GM19193 (cell line): ENCODE data around the gene GOLGA6L7.

Experiments used
- POLR2A ChIP-seq: IDR thresholded peaks from 4 replicates; pipeline ENCODE4 v1.6.1; 2011; ENCODE audit not compliant: insufficient read depth, insufficient read length; ENCODE audit errors: extremely low read depth

GOLGA6L7 gene

DNA sequence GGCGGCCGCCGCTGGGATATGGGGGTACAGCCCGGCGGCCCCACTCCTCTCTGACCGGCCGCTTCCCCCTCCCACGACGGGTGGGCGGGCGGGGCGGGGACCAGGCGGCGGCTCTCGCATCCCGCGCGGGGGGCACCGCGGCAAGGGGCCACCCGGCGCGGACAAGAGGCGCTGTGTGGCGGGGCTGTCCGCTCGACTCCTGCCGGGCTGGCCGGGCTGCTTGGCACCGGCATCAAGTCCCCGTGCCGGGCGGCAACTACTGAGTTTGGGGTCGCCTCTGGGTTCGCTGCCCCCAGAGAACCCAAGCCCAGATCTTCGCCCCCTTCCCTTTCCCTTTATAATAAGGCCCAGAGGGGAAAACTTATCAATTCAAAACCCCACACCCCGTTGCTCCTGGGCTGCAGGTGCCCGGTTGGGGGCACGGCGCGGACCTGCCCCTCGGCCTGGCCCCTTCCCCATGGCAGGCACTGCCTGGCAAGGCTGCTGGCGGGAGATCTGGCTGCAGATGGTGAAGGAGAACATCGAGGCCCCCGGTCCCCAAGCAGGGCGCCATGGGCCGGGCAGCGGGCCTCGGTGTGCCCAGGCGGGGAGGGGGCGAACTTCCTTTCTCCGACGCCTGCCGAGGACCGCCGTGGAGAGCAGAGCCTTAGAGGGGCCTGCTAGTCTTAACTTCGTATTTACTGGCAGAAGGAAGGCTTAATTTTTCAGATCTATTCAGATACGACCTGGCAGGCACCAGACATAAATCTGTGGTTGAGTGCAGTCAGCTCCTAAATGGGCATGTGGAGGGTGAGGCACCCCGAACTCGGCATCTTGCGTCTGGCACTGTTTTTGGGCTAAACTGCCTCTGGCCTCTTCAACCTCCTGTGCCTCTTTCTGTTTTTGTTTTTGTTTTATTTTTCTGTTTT lies 38.2 kb upstream of the GOLGA6L7 start:
- no peak for TF ChIP-seq POLR2A

DNA sequence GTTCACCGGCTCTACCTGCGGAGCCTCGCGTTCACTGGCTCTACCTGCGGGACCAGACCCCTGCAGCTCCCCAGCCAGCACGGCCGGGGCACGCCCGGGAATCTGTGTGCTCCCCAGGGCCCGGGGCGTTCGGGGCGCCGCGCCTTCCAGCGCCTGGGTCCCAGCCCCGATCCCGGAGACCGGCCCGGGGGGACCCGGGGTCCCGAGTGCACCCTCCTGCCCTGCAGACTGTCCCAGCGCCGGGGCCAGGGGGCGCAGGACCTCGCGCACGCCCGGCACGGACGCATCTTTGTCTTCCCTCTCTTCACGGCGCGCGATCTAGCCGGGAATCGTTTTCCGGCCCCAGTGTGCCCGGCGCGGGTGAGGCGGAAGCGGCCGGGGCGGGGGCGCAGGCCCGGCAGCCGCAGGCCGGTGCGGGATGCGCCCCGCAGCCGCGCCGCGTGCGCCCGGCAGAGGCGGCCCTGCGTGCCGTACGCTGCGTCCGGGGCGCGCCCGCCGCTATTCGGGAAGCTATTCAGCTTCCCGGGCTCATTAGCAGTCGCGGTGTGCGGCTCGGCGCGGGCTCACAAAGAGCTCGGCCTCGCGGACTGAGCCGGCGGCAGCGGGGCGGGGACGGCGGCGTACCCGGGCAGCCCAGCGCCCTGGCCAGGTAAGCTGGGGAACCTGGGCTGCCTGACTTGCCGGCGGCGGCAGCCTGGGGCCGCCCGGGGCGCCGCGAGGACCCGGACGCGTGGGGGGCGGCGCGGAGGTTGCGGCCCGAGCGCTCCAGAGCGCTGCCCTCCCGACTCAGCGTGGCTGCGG lies 37.4 kb upstream of the GOLGA6L7 start, which contains the start of gene APBA2:
APBA2 (plus strand) TSS at position 345 of the 801 bp plus-strand sequence. CDS start 167,911 bp downstream, outside the sequence.
- no peak for TF ChIP-seq POLR2A

DNA sequence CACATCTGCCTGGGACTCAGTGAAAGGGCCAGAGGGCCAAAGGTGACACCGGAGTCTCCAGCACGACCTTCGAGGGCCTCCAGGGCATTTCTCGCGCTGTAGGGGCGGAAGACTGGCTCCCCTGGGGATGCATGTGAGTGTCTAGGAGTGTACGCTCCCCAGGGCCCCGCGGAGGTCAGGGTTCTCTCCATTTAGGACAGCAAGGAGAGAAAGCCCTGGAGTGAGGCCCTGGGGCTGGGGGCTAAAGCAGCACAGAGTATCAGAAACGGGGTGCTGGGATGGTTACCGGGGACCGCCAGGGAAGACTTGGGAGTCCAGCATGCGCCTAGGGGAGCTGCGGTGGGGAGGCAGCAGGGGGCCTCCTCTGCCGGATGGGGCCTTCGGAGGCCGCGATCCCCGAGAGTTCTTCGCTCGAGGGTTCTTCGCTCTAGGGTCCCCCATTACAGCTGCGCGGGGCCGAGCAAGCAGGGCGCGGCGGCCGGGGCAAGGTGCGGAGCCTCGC lies 36.7 kb upstream of the GOLGA6L7 start:
- no peak for TF ChIP-seq POLR2A

DNA sequence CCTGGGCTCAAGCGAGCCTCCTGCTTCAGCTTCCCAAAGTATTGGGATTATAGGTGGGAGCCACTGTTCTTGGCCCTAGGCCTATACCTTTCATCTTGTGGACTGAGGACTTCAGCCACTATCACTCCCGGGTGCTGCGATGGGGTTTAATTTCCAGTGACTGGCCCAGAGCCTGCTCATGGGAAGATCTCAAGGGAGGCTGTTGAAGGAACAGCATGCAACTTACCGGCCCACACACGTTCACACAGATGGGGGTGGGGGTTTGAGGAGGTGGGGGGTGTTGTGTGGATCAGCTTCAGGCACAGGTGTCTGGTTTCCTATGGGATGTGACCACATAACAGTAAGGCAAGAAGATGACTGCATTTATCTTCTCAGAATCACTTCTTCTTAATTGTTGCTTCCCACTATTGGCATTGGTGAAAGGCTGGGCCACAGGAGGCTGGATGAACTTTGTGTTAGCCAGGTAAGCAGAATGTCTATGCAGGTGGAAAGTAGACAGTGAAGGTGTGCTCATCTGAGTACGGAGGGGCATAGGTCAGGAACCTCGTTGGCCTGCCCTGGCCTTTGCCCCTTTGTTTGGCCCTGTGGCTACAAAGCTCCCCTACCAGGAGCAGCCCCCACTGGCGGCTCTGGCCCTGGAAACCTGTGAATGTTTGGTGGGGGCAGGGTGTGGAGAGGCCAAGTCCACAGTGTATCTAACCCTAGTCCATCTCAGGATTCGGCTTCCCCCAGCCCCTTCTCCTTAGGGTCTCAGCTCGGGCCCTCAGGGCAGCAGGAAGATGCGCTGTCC lies 35.9 kb upstream of the GOLGA6L7 start:
- TF ChIP-seq POLR2A, result no peak

DNA sequence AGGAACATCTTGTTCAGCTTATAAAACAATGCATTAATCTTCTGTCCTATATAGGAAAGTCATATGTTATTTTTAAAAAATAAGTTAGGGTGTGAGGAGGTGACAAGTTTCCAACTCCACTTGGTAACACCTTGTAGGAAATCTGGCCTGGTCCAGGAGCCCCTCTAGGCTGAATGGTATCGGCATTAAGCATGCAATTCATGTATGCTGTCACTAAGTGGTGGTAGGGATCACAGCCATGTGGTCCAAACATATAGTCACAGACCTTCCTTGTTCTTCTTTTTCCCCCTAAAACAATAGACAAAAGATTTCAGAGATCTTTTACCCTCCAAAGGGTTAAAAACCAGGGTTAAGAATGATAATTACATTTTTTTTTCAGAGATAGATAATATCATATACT lies 33.2 kb upstream of the GOLGA6L7 start:
- TF ChIP-seq POLR2A, result no peak

DNA sequence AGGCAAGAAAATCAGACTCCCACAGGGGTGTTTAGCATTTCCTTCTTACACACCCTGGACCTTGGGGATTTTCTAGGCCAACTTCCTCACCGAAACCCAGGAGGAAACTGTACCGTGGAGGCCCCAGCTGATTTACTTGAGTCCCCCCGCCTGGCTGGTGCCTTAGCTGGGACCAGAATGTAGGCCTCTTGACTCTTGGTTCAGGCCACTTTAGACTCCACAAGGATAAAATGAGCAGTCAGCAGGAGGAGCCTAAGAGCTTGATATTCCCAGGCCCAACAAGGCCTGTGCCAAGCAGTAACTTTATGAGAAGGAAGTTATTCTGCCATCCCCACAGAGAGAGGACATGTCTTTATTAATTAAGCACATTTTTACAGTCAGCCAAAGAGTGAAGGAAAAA lies 32.7 kb upstream of the GOLGA6L7 start:
- no peak for TF ChIP-seq POLR2A

DNA sequence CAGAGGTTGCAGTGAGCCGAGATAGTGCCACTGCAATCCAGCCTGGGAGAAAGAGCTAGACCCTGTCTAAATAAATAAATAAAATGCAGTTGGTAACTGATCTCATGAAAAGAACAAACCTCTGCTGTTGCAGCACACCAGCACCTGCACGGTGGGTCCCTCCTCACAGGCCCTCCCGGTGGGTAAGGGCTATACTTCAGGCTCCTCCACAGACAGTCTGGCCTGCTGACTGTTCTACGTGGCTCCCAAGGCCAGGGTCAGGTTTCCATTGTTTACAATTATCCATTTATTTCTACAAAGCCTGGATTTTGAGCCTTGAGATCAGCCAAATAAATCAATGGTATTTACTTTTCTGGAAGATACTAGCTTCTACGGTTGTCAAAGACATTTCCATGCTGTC lies 32.2 kb upstream of the GOLGA6L7 start:
- TF ChIP-seq POLR2A, result no peak

DNA sequence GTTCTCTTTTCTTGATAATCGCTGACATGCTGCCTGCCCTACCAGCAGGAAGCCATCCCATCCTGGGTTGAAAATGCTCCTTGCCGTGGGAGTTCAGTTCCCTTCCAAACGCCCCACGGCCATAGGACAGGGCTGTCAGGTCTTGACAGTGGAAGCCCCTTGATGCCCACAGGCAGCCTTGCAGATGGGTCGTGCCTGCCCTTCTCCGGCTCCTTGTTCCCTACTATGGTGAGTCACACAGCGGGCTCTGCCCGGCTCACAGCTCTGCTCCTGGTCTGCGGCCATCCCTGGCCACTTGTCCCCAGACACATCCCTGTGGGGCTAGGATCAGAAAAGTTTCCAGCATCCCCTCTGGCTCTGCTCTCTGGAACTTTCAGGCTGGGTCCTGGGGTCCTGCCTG lies 31.1 kb upstream of the GOLGA6L7 start:
- TF ChIP-seq POLR2A, result no peak

DNA sequence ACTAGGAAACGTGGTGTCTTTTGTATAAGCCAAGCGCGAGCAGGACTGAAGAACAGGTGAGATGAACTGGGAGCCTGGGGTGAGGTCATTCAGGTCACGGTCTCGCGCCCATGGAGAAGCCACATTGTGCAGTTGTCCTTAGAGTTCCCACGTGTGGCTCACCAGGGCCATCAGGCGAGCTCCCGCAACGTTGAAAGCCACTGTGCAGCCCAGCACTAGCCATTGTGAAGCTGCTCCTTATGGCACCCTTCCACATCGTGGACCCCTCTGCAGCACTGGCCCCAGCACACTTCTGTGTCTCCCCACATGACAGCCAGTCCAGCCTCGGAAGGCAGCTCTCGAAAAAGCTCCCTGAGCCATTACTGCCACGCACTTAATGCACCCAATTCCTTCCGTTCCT lies 29.8 kb upstream of the GOLGA6L7 start:
- no peak for TF ChIP-seq POLR2A

DNA sequence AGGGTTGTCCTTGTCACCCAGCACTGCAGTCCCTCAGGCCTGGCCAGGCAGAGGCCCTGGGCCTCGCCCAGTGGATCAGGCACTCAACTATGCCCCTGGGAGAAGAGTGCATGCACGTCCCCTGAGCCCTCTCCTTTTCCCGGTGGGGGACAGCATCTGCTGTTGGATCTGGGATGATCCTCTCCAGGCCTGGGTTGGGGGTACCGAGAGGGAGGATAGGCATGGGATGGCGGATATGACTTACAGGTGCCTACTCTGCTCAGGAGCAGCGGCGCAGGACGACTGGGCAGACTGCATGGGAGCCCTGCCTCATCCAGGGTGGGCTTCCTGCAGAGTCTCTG lies 28.4 kb upstream of the GOLGA6L7 start:
- TF ChIP-seq POLR2A, result no peak

DNA sequence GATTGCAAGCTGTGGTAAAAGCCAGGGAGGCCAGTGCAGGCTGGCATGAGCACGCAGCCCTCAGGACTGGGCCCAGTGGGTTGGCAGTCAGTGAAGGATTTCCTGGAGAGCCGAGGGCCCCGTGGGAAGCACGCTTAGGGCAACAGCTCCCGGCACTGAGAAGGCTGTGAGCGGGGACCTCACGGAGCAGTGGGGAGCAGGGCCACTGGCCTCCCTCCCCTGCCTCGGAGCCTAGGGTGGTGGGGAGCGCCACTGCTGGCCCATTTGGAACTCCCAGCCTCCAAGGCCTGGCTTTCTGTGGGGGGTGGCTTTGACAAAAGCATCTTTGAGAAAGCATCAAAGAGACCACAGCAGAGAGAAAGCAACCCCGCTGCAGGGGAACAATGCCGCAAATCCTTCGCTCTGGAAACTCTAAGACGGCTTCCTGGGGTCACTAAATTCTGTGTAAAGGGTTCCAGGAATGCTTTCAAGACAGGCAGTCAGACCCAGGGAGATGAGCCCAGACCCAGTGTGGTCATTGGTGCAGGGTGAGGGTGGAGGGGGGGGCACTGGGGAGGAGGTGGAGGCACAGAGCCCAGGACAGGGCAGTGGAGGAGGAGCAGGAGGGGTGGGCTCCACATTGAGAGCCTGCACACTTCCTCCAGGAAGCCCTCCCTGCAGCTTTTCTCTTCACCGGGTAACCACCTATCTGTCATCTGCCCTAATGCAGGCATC lies 27.8 kb upstream of the GOLGA6L7 start:
- no peak for TF ChIP-seq POLR2A

DNA sequence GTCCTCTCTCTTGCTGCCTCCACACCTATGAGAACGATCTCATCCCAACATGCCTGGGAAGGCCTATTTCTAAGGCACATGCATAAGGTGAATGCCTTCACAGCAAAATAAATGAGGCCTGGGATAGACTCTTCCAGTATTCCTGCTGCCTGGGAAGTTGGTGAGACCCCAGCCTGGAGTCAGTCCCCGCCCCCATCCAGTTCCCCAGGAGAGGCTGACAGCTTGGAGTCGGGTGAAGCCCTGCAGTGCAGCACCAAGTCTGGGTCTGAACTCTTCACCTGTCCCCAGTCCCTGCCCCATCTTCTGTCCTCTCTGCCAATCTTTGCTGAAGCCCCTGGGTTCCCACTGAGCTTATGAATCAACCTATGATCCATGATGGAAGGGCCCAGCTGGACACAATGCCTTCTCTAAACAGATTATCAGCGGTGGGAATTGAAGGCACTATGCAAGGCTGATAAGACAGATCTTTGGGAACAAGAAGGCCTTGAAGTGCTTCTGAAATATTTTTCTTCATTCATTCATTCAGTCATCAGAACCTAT lies 27.1 kb upstream of the GOLGA6L7 start:
- TF ChIP-seq POLR2A, result no peak

DNA sequence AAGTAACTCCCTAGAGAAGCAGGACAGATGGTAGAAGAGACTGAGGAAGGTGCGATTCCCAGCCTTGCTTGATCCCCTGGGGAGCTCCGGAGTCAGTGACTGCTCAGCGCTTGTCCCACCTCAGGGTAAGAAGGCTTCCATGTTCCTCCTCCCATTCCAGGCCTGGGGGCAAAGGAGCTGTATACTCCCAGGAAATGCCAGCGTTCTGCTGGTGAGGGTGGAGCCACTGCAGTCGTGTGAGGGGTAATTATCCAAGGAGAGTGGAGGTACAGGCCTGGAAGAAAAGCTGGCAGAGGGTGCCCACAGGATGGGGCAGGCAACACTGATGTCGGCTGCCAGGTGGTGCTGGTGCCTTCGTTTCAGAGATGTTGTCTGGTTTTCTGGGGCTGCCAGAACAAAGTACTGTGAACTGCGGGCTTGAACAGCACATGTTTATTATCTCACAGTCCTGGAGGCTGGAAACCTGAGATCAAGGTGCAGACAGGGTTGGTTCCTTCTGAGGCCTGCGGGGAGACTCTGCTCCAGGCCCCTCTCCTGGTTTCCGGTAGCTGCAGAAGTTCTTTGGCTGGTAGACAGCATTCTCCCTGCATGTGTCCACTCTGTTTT lies 25.2 kb upstream of the GOLGA6L7 start:
- no peak for TF ChIP-seq POLR2A

DNA sequence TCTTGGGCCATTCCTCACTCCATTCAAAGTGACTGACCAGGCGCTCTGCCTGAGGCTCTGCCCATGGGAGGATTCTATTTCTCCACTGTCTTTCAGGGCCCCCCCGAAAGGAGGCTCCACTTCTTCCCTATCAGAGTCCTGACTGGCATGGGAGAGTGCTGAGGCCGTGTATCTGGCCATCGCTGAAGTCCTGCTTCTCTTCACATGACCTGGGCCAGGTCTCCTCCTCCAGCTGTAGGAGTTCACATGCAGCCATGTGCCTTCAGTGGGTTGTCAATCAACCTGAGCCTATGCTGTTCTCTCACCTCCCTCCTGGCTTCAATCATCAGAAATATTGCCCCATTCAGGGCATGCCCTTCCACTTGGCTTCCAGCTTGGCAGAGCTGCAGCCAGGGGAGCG lies 24.6 kb upstream of the GOLGA6L7 start:
- no peak for TF ChIP-seq POLR2A
